ENCODE results near the gene GPD2.

- TF ChIP-seq, protein P1, sequence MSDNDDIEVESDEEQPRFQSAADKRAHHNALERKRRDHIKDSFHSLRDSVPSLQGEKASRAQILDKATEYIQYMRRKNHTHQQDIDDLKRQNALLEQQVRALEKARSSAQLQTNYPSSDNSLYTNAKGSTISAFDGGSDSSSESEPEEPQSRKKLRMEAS (CRISPR knock-in tag; IDR thresholded peaks at IDR 0.05): no peak
- TF ChIP-seq ZNF532 (CRISPR knock-in tag; IDR thresholded peaks at IDR 0.05; ENCODE audit: borderline replicate concordance) (no peak), ZNF317 (CRISPR knock-in tag; IDR thresholded peaks at IDR 0.05; ENCODE audit: borderline replicate concordance, low read depth) (no peak), NR2C2 (CRISPR knock-in tag; IDR thresholded peaks at IDR 0.05) (no peak), SMAD3 (CRISPR knock-in tag; IDR thresholded peaks at IDR 0.05; ENCODE audit: borderline replicate concordance) (no peak), AFF4 (CRISPR knock-in tag; IDR thresholded peaks at IDR 0.05; ENCODE audit: borderline replicate concordance) (no peak), RELA (CRISPR knock-in tag; IDR thresholded peaks at IDR 0.05; ENCODE audit: borderline replicate concordance) (no peak)
- TF ChIP-seq, protein P2, sequence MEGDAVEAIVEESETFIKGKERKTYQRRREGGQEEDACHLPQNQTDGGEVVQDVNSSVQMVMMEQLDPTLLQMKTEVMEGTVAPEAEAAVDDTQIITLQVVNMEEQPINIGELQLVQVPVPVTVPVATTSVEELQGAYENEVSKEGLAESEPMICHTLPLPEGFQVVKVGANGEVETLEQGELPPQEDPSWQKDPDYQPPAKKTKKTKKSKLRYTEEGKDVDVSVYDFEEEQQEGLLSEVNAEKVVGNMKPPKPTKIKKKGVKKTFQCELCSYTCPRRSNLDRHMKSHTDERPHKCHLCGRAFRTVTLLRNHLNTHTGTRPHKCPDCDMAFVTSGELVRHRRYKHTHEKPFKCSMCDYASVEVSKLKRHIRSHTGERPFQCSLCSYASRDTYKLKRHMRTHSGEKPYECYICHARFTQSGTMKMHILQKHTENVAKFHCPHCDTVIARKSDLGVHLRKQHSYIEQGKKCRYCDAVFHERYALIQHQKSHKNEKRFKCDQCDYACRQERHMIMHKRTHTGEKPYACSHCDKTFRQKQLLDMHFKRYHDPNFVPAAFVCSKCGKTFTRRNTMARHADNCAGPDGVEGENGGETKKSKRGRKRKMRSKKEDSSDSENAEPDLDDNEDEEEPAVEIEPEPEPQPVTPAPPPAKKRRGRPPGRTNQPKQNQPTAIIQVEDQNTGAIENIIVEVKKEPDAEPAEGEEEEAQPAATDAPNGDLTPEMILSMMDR (IDR thresholded peaks at IDR 0.05): no peak
Observed at GRCh38 chr2:156430980-156431358, 5.2 kb upstream of the GPD2 start.
